ENCODE results near the gene TRPM2.

- TF ChIP-seq CTCF (IDR thresholded peaks at IDR 0.05): no peak
- TF ChIP-seq ZFX (IDR thresholded peaks at IDR 0.05; ENCODE audit: borderline replicate concordance): no peak
These were observed 117.9 kb downstream of the TRPM2 start for GRCh38 chr21:44471341-44471740.
